Uterus (tissue), 4 donors: Measurements from ENCODE around the gene PRTN3. TPM values are rescaled to one million over a fixed set of nuclear protein-coding genes. Genes with fewer than 3 reads are reported as not detected.

Source experiments
- DNase-seq, 2 donors: peaks; one replicate each; pipeline ENCODE4 v3.0.0-alpha.2; 2019 to 2020
- H3K27ac ChIP-seq, 2 donors: fragments of 200-600 bp; sonication (generic); 1 replicate in 1 of 2; 2 replicates in 1 of 2; pipeline ENCODE4 v1.5.1; 2016 to 2018
- H3K27me3 ChIP-seq, 2 donors: fragments of 200-600 bp; sonication (generic); one replicate each; pipeline ENCODE4 v1.5.1; 2018 to 2019; ENCODE audit warnings: control low read depth in 1 of 2
- H3K36me3 ChIP-seq, 2 donors: fragments of 200-600 bp; sonication (generic); one replicate each; pipeline ENCODE4 v1.5.1; 2019; ENCODE audit warnings: control low read depth in 1 of 2
- H3K4me1 ChIP-seq, 2 donors: fragments of 200-600 bp; sonication (generic); one replicate each; pipeline ENCODE4 v1.5.1; 2018 to 2019; ENCODE audit warnings: control low read depth in 1 of 2
- H3K4me3 ChIP-seq, 2 donors: fragments of 200-600 bp; sonication (generic); 1 replicate in 1 of 2; 2 replicates in 1 of 2; pipeline ENCODE4 v1.5.1; 2018 to 2019; ENCODE audit warnings: mild to moderate bottlenecking in 1 of 2
- H3K9me3 ChIP-seq, 2 donors: fragments of 200-600 bp; sonication (generic); one replicate each; pipeline ENCODE4 v1.5.1; 2019; ENCODE audit warnings: control low read depth in 1 of 2
- CTCF ChIP-seq, 4 experiments: fragments of 200-600 bp in 2 of 4; fragments of 450-650 bp in 2 of 4; sonication (generic) in 2 of 4; IDR thresholded peaks; one replicate each; pipeline ENCODE4 v1.5.1; 2016 to 2019; ENCODE audit warnings: antibody characterized with exemption in 4 of 4, mild to moderate bottlenecking in 2 of 4, moderate library complexity in 1 of 4
- POLR2A ChIP-seq, 2 donors: fragments of 450-650 bp; IDR thresholded peaks; one replicate each; pipeline ENCODE4 v1.6.1; 2016; ENCODE audit warnings: antibody characterized with exemption in 2 of 2, mild to moderate bottlenecking in 1 of 2, moderate library complexity in 1 of 2
- intact Hi-C: fragments of 100-400 bp; cut with DNase I; formaldehyde crosslinking; loops from one replicate; pipeline ENCODE4 v1.15.1; 2023; ENCODE audit warnings: low total_unique reads
- total RNA-seq, 4 donors: library from RNA; depleted of rRNA in 3 of 4; stranded (reverse); fragments of >200 nt in 3 of 4; gene quantifications; one replicate each; pipeline versions ENCODE4 v1.1.0 to v1.2.4, GENCODE V29; 2014 to 2023
- donor health status: DM: yes; HTN: yes; CAD: no.

Gene PRTN3
- total RNA-seq, 4 donors from 2014 or later = 2.9 TPM; not detected in 3

DNA sequence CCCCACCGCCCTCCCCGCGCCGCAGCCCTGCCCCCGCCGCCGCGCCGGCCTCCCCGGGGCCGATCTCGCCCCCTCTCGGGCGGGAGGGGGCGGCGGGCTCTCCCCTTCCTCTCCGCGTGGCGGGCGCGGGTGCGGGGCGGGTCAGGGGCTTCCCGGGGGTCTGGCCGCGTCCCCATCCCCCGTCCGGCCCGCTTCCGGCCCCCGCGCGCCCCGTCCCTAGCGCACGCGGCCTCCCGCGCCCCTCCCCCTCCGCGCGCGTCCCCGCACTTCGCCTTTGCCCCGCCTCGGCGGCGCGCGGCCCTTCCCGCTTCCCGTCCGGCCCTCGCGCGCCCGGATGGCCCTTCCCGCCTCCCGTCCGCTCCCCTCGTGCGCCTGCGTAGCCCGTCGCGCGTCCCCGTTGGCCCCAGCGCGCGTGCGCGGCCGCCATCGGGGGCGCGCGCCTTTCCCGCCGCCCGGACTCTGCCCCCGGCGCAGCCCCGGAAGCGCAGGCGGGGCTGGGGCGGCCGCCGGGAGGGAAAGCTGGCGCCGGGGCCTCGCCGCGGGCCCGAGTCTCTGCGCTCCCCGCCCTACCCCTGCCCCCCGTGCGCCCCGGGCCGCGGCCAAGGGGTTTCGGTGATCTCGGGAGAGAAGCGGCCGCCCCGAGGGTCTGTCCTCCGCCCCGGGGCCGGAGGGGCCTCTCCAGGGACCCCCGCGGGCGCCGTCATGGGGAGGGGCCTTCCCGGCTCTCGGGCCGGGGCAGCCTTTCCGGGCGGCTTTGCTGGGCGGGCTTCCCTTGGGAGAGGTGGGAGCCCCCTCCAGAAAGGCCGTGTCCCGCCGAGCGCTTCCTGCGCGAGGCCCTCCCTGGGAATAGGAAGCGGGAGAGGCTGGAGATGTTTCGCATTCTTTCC is 43.0 kb upstream of the PRTN3 start:
- Histone ChIP-seq H3K27me3 (no peaks in the 10 kb centered on the region), H3K36me3 (no peaks in the 10 kb centered on the region), H3K4me3 (peak overlapping the region; percentile 87 to 99), H3K9me3 (no peaks in the 10 kb centered on the region), H3K4me1 (peaks cover 30 to 42% of the 10 kb centered on the region in 2 donors), H3K27ac (peak overlapping the region; percentile 96 to 99)
- TF ChIP-seq CTCF (IDR thresholded peaks at IDR 0.05) (peak in 2 of 4 experiments; percentile 35 to 36), POLR2A (IDR thresholded peaks at IDR 0.05) (no peak)
- DNase-seq = peak; percentile 86 to 89
- intact Hi-C loops = no loop called here

- H3K27me3 ChIP-seq = no peaks in the 10 kb centered on the region
- intact Hi-C loops = no loop called here
- TF ChIP-seq CTCF (IDR thresholded peaks at IDR 0.05) (no peak), POLR2A (IDR thresholded peaks at IDR 0.05) (no peak)
- H3K4me1 ChIP-seq = peaks cover 32 to 46% of the 10 kb centered on the region in 2 donors
- H3K27ac ChIP-seq = peak overlapping the region; percentile 96 to 99
- peak overlapping the region; percentile 87 to 99 for H3K4me3 ChIP-seq
- H3K9me3 ChIP-seq = no peaks in the 10 kb centered on the region
- DNase-seq = no peak
- H3K36me3 ChIP-seq = no peaks in the 10 kb centered on the region
Measured at GRCh38 chr19:798415-799075, 42.3 kb upstream of the PRTN3 start.

DNA sequence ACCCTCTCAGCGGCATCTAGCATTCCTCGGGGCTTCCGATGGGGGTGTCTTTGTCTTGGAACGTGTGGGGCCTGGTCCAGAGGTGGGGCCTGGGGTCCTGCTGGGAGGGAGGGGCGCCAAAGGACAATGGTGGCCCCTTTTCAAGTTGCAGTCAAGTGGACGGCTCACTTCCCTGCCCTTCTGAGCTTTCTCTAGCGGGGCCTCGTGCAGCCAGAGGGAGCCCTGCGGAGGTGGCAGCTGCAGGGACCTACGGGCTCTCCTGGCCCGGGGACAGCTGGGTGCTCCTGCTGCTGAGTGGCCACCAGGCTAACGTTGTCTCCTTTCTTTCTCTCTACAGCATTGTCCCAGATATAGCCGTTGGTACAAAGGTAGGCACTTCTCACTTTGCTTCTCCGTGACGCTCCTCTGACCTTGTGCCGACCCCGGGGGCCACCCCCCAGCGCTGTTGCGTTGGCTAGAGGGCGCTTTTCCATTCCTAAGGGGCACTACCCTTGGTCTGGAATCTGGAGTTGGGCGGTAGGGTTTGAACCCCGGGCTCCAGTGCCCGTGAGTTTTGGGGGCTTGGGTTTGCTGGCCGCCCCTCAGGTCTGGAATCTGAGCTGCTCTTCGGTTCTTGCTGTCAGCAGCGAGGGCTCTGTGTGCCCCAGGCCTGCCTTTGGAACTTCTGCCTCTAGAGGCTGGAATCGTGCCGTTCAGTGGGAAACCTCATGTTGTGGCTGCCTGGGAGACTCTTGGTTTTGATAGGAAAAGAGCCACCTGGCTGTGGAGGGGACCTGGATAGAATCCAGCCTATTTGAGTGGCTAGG is 41.5 kb upstream of the PRTN3 start:
- peaks cover 32 to 46% of the 10 kb centered on the region in 2 donors for H3K4me1 ChIP-seq
- no peak for TF ChIP-seq POLR2A (IDR thresholded peaks at IDR 0.05)
- TF ChIP-seq CTCF (IDR thresholded peaks at IDR 0.05) = peak in 1 of 4 experiments; percentile 8
- no peak for DNase-seq
- intact Hi-C loops = no loop called here
- H3K27ac ChIP-seq = peak overlapping the region; percentile 96 to 99
- H3K9me3 ChIP-seq = no peaks in the 10 kb centered on the region
- no peaks in the 10 kb centered on the region for H3K27me3 ChIP-seq
- H3K4me3 ChIP-seq = peak overlapping the region; percentile 87 to 99
- H3K36me3 ChIP-seq = no peaks in the 10 kb centered on the region

GRCh38 chr19:800360-801029 is 40.3 kb upstream of the PRTN3 start:
- peak in 1 of 2 donors; percentile 53 for DNase-seq
- Histone ChIP-seq H3K27ac (peak overlapping the region; percentile 27 to 41), H3K9me3 (no peaks in the 10 kb centered on the region), H3K4me1 (peaks cover 32 to 46% of the 10 kb centered on the region in 2 donors), H3K36me3 (no peaks in the 10 kb centered on the region), H3K27me3 (no peaks in the 10 kb centered on the region), H3K4me3 (no peak overlapping the region)
- intact Hi-C loops = no loop called here
- TF ChIP-seq POLR2A (IDR thresholded peaks at IDR 0.05) = no peak
- no peak for TF ChIP-seq CTCF (IDR thresholded peaks at IDR 0.05)
